Fibroblast of lung (primary cell): ENCODE results near the gene RACK1.

Source experiments
- EZH2 ChIP-seq: IDR thresholded peaks from 2 replicates; pipeline ENCODE4 v1.5.1; 2012; ENCODE audit warnings: low read length, control low read depth, mild to moderate bottlenecking; ENCODE audit errors: missing control alignments
- TF ChIP-seq, protein P1 (sequence below), 2 donors: IDR thresholded peaks in 1 of 2; conservative IDR thresholded peaks in 1 of 2; 1 replicate in 1 of 2; 2 replicates in 1 of 2; pipeline ENCODE4 v1.5.1; 2011 to 2012; ENCODE audit warnings: low read length in 2 of 2, control low read depth in 1 of 2, inconsistent platforms in 1 of 2, low read depth in 1 of 2, mild to moderate bottlenecking in 1 of 2

- TF ChIP-seq, protein P1, sequence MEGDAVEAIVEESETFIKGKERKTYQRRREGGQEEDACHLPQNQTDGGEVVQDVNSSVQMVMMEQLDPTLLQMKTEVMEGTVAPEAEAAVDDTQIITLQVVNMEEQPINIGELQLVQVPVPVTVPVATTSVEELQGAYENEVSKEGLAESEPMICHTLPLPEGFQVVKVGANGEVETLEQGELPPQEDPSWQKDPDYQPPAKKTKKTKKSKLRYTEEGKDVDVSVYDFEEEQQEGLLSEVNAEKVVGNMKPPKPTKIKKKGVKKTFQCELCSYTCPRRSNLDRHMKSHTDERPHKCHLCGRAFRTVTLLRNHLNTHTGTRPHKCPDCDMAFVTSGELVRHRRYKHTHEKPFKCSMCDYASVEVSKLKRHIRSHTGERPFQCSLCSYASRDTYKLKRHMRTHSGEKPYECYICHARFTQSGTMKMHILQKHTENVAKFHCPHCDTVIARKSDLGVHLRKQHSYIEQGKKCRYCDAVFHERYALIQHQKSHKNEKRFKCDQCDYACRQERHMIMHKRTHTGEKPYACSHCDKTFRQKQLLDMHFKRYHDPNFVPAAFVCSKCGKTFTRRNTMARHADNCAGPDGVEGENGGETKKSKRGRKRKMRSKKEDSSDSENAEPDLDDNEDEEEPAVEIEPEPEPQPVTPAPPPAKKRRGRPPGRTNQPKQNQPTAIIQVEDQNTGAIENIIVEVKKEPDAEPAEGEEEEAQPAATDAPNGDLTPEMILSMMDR (conservative IDR thresholded peaks at IDR 0.05 in 1 of 2, IDR thresholded peaks at IDR 0.05 in 1 of 2; ENCODE audit: low read depth in 1 of 2, low read length in 2 of 2) = no peak
- TF ChIP-seq EZH2 = no peak
These were observed 32.5 kb downstream of the RACK1 start for GRCh38 chr5:181211208-181211607.
